PC-9 (cell line): ENCODE data around the gene CREBL2.

ENCODE experiments used
- EZH2 ChIP-seq: fragments of 200-600 bp; sonication (generic); IDR thresholded peaks from 2 replicates; pipeline ENCODE4 v1.8.0; 2017; ENCODE audit warnings: antibody characterized with exemption, low read depth
- TF ChIP-seq, protein P1 (sequence below): fragments of 200-600 bp; sonication (generic); conservative IDR thresholded peaks from 2 replicates; pipeline ENCODE4 v1.6.1; 2017; ENCODE audit warnings: mixed run types, antibody characterized with exemption, mild to moderate bottlenecking, moderate library complexity

GRCh38 chr12:12611512-12612306 is at the start of gene CREBL2:
- TF ChIP-seq, protein P1, sequence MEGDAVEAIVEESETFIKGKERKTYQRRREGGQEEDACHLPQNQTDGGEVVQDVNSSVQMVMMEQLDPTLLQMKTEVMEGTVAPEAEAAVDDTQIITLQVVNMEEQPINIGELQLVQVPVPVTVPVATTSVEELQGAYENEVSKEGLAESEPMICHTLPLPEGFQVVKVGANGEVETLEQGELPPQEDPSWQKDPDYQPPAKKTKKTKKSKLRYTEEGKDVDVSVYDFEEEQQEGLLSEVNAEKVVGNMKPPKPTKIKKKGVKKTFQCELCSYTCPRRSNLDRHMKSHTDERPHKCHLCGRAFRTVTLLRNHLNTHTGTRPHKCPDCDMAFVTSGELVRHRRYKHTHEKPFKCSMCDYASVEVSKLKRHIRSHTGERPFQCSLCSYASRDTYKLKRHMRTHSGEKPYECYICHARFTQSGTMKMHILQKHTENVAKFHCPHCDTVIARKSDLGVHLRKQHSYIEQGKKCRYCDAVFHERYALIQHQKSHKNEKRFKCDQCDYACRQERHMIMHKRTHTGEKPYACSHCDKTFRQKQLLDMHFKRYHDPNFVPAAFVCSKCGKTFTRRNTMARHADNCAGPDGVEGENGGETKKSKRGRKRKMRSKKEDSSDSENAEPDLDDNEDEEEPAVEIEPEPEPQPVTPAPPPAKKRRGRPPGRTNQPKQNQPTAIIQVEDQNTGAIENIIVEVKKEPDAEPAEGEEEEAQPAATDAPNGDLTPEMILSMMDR, result no peak
- TF ChIP-seq EZH2, result no peak
